ENCODE data around the gene KRTAP4-7. TPM values are rescaled to one million over a fixed set of nuclear protein-coding genes. Genes with fewer than 3 reads are reported as not detected.
"Not testable (repeated sequence)": the region's sequence is repeated elsewhere in the genome, so short reads cannot be mapped to it uniquely, and the experiment has no call there.

The KRTAP4-7 gene
- total RNA-seq, 1 experiment from 2014 or later = not detected

- no peaks in the 10 kb centered on the region for H4K20me1 ChIP-seq (ENCODE audit: control insufficient read depth, insufficient read depth, insufficient read length)
- Mint-ChIP-seq H3K36me3 (ENCODE audit: insufficient read depth in 1 of 3, low read depth in 3 of 3) (peaks cover 0 to 5% (median 0%) of the 10 kb centered on the region in 3 experiments; a peak in 3 of 7 replicates), H3K4me1 (peaks cover 32 to 35% of the 10 kb centered on the region in 2 experiments), H3K9me3 (peaks cover 0 to 23% of the 10 kb centered on the region in 2 experiments; a peak in 4 of 5 replicates), H3K4me3 (no peak overlapping the region), H3K27me3 (ENCODE audit: low read depth) (no peaks in the 10 kb centered on the region; the same call in 1 of the 2 replicates), H3K27ac (no peak overlapping the region)
- H3K18ac ChIP-seq (ENCODE audit: insufficient read length, low read depth, low read length) = no peak overlapping the region
- WGBS (ENCODE audit: extremely low coverage, insufficient read length, low lambda C conversion rate) = no CpG with 5 or more reads among the region's 4 CpGs
- H4K5ac ChIP-seq (ENCODE audit: insufficient read length, low read depth, low read length) = no peak overlapping the region
- H4K8ac ChIP-seq (replicated peaks; ENCODE audit: insufficient read length, low read depth, low read length) = no peak overlapping the region
- DNase-seq = no peak
- no peaks in the 10 kb centered on the region for H3K27me3 ChIP-seq (ENCODE audit: insufficient read depth, low read length)
- no peak overlapping the region for H3K4ac ChIP-seq (ENCODE audit: low read depth, low read length)
- no peak overlapping the region for H2AFZ ChIP-seq (ENCODE audit: low read length)
- no peak overlapping the region for H2BK20ac ChIP-seq (ENCODE audit: low read depth, low read length, poor library complexity, severe bottlenecking)
- H3K4me2 ChIP-seq (ENCODE audit: insufficient read depth, insufficient read length, low read length) = no peak overlapping the region
- no peak overlapping the region for H2BK5ac ChIP-seq (ENCODE audit: insufficient read length, low read length)
- H4K91ac ChIP-seq (ENCODE audit: insufficient read length, low read depth, low read length) = no peak overlapping the region
- no peak overlapping the region for H3K14ac ChIP-seq (ENCODE audit: insufficient read depth, low read length)
- no peak overlapping the region for H3K27ac ChIP-seq (ENCODE audit: insufficient read length, low read depth, low read length)
- H3T11ph ChIP-seq (ENCODE audit: low read length) = no peak overlapping the region
- no peak overlapping the region for H2BK120ac ChIP-seq (ENCODE audit: low read depth, low read length, poor library complexity, severe bottlenecking)
- no peak for TF ChIP-seq CTCF (conservative IDR thresholded peaks at IDR 0.05)
- no peak overlapping the region for H2BK12ac ChIP-seq (ENCODE audit: insufficient read length, low read depth, low read length)
- H3K79me2 ChIP-seq (ENCODE audit: insufficient read depth, low read length) = no peaks in the 10 kb centered on the region
- no peak overlapping the region for H3K56ac ChIP-seq (ENCODE audit: insufficient read length, low read depth, low read length)
- no peaks in the 10 kb centered on the region for H3K4me1 ChIP-seq (ENCODE audit: insufficient read depth, low read length)
- no peaks in the 10 kb centered on the region for H3K9me3 ChIP-seq (ENCODE audit: control insufficient read depth, low read depth, low read length)
- H2BK15ac ChIP-seq (ENCODE audit: low read depth, low read length) = no peak overlapping the region
- H3K23me2 ChIP-seq (ENCODE audit: insufficient read length, low read depth, low read length, poor library complexity, severe bottlenecking) = no peaks in the 10 kb centered on the region
- H3K23ac ChIP-seq (ENCODE audit: insufficient read length, low read depth, low read length) = no peak overlapping the region
- no peaks in the 10 kb centered on the region for H3K79me1 ChIP-seq (ENCODE audit: insufficient read depth, low read depth, low read length, poor library complexity, severe bottlenecking)
- H3K9ac ChIP-seq (ENCODE audit: extremely low read depth, insufficient read length, low read length) = no peak overlapping the region
- H2AK5ac ChIP-seq (ENCODE audit: insufficient read length, low read length) = no peak overlapping the region
These were observed 34.8 kb downstream of the KRTAP4-7 start for GRCh38 chr17:41118721-41119120.

GRCh38 chr17:41119696-41120690 lies 36.0 kb downstream of the KRTAP4-7 start:
- H4K8ac ChIP-seq (replicated peaks; ENCODE audit: insufficient read length, low read depth, low read length); H3K4me3 Mint-ChIP-seq; DNase-seq; H3K27me3 ChIP-seq (ENCODE audit: insufficient read depth, low read length); H2AK5ac ChIP-seq (ENCODE audit: insufficient read length, low read length); H3K9ac ChIP-seq (ENCODE audit: extremely low read depth, insufficient read length, low read length); H3K18ac ChIP-seq (ENCODE audit: insufficient read length, low read depth, low read length); H2BK12ac ChIP-seq (ENCODE audit: insufficient read length, low read depth, low read length); H3K23me2 ChIP-seq (ENCODE audit: insufficient read length, low read depth, low read length, poor library complexity, severe bottlenecking); H3K4me2 ChIP-seq (ENCODE audit: insufficient read depth, insufficient read length, low read length); H3K4ac ChIP-seq (ENCODE audit: low read depth, low read length); H2BK20ac ChIP-seq (ENCODE audit: low read depth, low read length, poor library complexity, severe bottlenecking); H3K36me3 Mint-ChIP-seq (ENCODE audit: insufficient read depth in 1 of 3, low read depth in 3 of 3); H2AFZ ChIP-seq (ENCODE audit: low read length); H2BK15ac ChIP-seq (ENCODE audit: low read depth, low read length); H3K27ac Mint-ChIP-seq; H3K56ac ChIP-seq (ENCODE audit: insufficient read length, low read depth, low read length); H4K20me1 ChIP-seq (ENCODE audit: control insufficient read depth, insufficient read depth, insufficient read length); H3K9me3 ChIP-seq (ENCODE audit: control insufficient read depth, low read depth, low read length); H4K5ac ChIP-seq (ENCODE audit: insufficient read length, low read depth, low read length); H3T11ph ChIP-seq (ENCODE audit: low read length); H3K27ac ChIP-seq (ENCODE audit: insufficient read length, low read depth, low read length); H3K79me2 ChIP-seq (ENCODE audit: insufficient read depth, low read length); H3K4me1 ChIP-seq (ENCODE audit: insufficient read depth, low read length); H3K27me3 Mint-ChIP-seq (ENCODE audit: low read depth); H3K14ac ChIP-seq (ENCODE audit: insufficient read depth, low read length); H3K23ac ChIP-seq (ENCODE audit: insufficient read length, low read depth, low read length); H4K91ac ChIP-seq (ENCODE audit: insufficient read length, low read depth, low read length); H2BK120ac ChIP-seq (ENCODE audit: low read depth, low read length, poor library complexity, severe bottlenecking); H3K79me1 ChIP-seq (ENCODE audit: insufficient read depth, low read depth, low read length, poor library complexity, severe bottlenecking); H2BK5ac ChIP-seq (ENCODE audit: insufficient read length, low read length): not testable (repeated sequence)
- Mint-ChIP-seq H3K9me3 (peaks cover 0 to 12% of the 10 kb centered on the region in 2 experiments; a peak in 4 of 5 replicates), H3K4me1 (peaks cover 31 to 33% of the 10 kb centered on the region in 2 experiments)
- no CpG with 5 or more reads among the region's 11 CpGs for WGBS (ENCODE audit: extremely low coverage, insufficient read length, low lambda C conversion rate)
